Osteoblast (primary cell): Measurements from ENCODE around the gene CLIC1. TPM values are rescaled to one million over a fixed set of nuclear protein-coding genes. Genes with fewer than 3 reads are reported as not detected.

Source experiments
- DNase-seq: peaks from one replicate; pipeline ENCODE4 v3.0.0; 2011; ENCODE audit warnings: low spot score, mixed read lengths; ENCODE audit not compliant: insufficient read length; ENCODE audit errors: missing footprints
- H2AFZ ChIP-seq: 2 replicates; pipeline ENCODE4 v1.6.0; 2011; ENCODE audit warnings: mild to moderate bottlenecking, low read length
- H3K27ac ChIP-seq: 2 replicates; pipeline ENCODE4 v1.5.1; 2011; ENCODE audit warnings: mild to moderate bottlenecking, low read depth, low read length, moderate library complexity
- H3K27me3 ChIP-seq: 2 replicates; pipeline ENCODE4 v1.6.0; 2012; ENCODE audit warnings: mild to moderate bottlenecking, control low read depth, inconsistent platforms, low read length, moderate library complexity; ENCODE audit not compliant: insufficient read depth
- H3K36me3 ChIP-seq: 2 replicates; pipeline ENCODE4 v1.5.1; 2011; ENCODE audit warnings: mild to moderate bottlenecking, low read length, control low read depth, moderate library complexity; ENCODE audit not compliant: insufficient read depth
- H3K4me1 ChIP-seq: 2 replicates; pipeline ENCODE4 v1.5.1; 2011; ENCODE audit warnings: mild to moderate bottlenecking, low read length, control low read depth, moderate library complexity; ENCODE audit not compliant: insufficient read depth
- H3K4me2 ChIP-seq: 2 replicates; pipeline ENCODE4 v1.6.0; 2011; ENCODE audit warnings: mild to moderate bottlenecking, low read length; ENCODE audit not compliant: insufficient read depth
- H3K4me3 ChIP-seq: fragments of 200-600 bp; sonication (generic); 3 replicates; pipeline ENCODE4 v1.5.1; 2012; ENCODE audit warnings: mild to moderate bottlenecking, low read length, inconsistent platforms; ENCODE audit not compliant: insufficient read depth
- H3K79me2 ChIP-seq: 2 replicates; pipeline ENCODE4 v1.6.0; 2012; ENCODE audit warnings: mild to moderate bottlenecking, low read length, control low read depth, inconsistent platforms; ENCODE audit not compliant: insufficient read depth
- H3K9me3 ChIP-seq: 2 replicates; pipeline ENCODE4 v1.5.1; 2011; ENCODE audit warnings: low read depth, low read length, control low read depth
- H4K20me1 ChIP-seq: 2 replicates; pipeline ENCODE4 v1.6.0; 2012; ENCODE audit warnings: mild to moderate bottlenecking, low read length, control low read depth; ENCODE audit not compliant: insufficient read depth
- CTCF ChIP-seq: IDR thresholded peaks from 2 replicates; pipeline ENCODE4 v1.5.1; 2011; ENCODE audit warnings: mild to moderate bottlenecking, low read depth, low read length, moderate library complexity; ENCODE audit errors: extremely low read depth
- total RNA-seq: library from RNA; depleted of rRNA; stranded (reverse); fragments of >200 nt; gene quantifications from 2 replicates; pipeline ENCODE4 v1.2.3, GENCODE V29; 2012

Gene CLIC1
- total RNA-seq, 1 donor: 502 TPM

GRCh38 chr6:31690231-31691077 is 45.9 kb downstream of the CLIC1 start:
- Histone ChIP-seq H3K36me3 (peaks cover 78% of the 10 kb centered on the region), H3K9me3 (no peaks in the 10 kb centered on the region), H2AFZ (no peak overlapping the region), H3K27ac (no peak overlapping the region), H3K4me3 (no peak overlapping the region), H3K79me2 (no peaks in the 10 kb centered on the region), H4K20me1 (peaks cover 5% of the 10 kb centered on the region), H3K27me3 (no peaks in the 10 kb centered on the region), H3K4me2 (no peak overlapping the region), H3K4me1 (no peaks in the 10 kb centered on the region)
- no peak for DNase-seq
- TF ChIP-seq CTCF: no peak

DNA sequence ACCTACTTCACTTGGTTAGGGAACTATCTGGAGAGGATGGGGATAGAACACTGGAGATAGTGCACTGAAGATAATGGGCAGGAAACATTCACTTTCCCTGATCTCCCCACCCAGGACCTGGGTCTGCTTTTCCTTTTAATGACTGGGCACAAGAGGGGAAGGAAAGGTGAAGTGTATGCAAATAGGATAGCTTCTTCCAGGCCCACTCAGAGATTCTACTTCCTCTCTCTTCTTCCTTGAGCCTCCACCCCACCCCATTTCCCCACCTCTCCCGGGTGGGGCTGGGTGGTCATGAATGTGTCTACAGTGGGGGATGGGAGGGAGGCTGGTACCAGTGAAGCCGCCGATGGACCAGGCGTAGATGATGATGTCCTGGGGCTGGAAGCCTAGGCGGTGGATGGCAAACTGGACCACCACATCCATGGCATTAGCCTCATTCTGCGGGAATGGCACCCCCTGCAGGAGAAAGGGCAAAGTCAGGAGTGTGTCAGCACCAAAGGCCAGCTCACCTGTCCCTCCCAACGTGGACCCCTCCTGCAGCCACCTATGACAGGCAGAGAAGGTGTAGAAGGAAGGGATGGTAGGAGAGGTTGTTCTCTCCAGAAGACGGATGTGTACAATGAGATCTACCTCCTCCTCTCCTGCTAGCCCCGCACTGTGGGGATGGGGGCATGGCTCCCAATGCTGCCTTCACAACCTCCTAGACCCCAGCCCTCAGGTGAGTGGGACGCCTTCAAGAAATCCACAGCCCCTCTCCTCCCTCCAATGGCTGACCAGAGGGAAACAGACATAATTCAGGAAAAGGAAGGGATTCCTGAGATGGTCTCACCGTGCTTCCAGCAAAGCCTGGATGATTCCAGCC is 46.9 kb downstream of the CLIC1 start:
- Histone ChIP-seq H3K79me2 (no peaks in the 10 kb centered on the region), H3K27ac (no peak overlapping the region), H3K9me3 (no peaks in the 10 kb centered on the region), H3K4me3 (no peak overlapping the region), H3K27me3 (no peaks in the 10 kb centered on the region), H3K4me2 (no peak overlapping the region), H3K4me1 (no peaks in the 10 kb centered on the region), H4K20me1 (peaks cover 5% of the 10 kb centered on the region), H2AFZ (no peak overlapping the region), H3K36me3 (peaks cover 70% of the 10 kb centered on the region)
- TF ChIP-seq CTCF: peak; percentile 50
- DNase-seq: no peak

DNA sequence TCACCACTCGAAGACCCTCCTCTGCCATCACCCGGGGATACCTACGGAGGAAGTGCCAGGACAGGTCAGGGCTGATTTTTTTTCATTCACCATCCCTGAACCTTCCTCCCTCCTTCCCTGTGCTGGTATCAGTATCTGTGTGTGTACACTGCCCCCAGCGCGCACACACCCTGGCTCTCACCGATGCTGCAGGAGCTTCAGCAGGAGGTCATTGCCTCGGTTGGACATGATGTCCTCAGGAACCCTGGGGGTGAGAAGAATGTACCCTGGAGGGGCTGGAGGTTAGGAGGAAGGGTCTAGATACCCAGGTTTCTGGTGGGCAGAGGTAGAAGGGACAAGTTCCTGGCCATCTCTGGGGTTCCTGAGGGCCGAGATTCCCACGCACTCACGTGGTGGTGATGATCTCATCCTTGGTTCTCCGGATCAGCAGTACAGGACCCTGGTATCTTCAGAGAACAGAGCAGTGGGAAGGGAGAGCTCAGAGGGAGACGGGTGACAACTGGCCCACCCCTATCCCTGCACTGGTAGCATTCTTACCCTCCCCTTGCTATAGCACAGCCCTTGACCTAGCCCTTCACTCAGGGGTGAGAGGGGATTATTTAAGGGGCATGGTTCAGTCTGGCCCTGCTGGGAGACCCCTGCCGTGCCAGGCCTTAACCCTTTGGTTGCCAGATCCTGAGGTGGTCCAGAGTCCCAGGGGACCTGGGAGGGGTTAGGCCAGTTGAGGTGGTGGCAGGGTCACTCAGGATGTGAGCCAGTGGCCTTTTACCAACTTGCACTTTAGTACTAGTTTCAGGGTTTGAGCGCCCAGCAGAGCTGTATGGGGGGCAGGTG is 48.3 kb downstream of the CLIC1 start:
- Histone ChIP-seq H4K20me1 (peaks cover 5% of the 10 kb centered on the region), H3K27me3 (no peaks in the 10 kb centered on the region), H3K36me3 (peaks cover 66% of the 10 kb centered on the region), H3K27ac (no peak overlapping the region), H3K4me3 (no peak overlapping the region), H3K79me2 (no peaks in the 10 kb centered on the region), H3K4me1 (no peaks in the 10 kb centered on the region), H3K9me3 (no peaks in the 10 kb centered on the region), H3K4me2 (no peak overlapping the region), H2AFZ (no peak overlapping the region)
- DNase-seq: no peak
- TF ChIP-seq CTCF: no peak
